Esophagus squamous epithelium (tissue), 4 donors: ENCODE results near the gene ZC3H12D.
A peak's percentile ranks its signal among the peaks of the same experiment; 100 is the strongest.

ENCODE experiments used
- CTCF ChIP-seq, 6 experiments: fragments of 450-650 bp in 4 of 6; fragments of 200-600 bp in 2 of 6; sonication (generic) in 2 of 6; IDR thresholded peaks; one replicate each; pipeline ENCODE4 v1.5.1; 2016 to 2019; ENCODE audit warnings: antibody characterized with exemption in 6 of 6, mild to moderate bottlenecking in 4 of 6, moderate library complexity in 4 of 6
- POLR2A ChIP-seq, 4 donors: fragments of 450-650 bp; IDR thresholded peaks; one replicate each; pipeline ENCODE4 v1.6.1; 2017; ENCODE audit warnings: antibody characterized with exemption in 4 of 4, mild to moderate bottlenecking in 4 of 4, moderate library complexity in 3 of 4

DNA sequence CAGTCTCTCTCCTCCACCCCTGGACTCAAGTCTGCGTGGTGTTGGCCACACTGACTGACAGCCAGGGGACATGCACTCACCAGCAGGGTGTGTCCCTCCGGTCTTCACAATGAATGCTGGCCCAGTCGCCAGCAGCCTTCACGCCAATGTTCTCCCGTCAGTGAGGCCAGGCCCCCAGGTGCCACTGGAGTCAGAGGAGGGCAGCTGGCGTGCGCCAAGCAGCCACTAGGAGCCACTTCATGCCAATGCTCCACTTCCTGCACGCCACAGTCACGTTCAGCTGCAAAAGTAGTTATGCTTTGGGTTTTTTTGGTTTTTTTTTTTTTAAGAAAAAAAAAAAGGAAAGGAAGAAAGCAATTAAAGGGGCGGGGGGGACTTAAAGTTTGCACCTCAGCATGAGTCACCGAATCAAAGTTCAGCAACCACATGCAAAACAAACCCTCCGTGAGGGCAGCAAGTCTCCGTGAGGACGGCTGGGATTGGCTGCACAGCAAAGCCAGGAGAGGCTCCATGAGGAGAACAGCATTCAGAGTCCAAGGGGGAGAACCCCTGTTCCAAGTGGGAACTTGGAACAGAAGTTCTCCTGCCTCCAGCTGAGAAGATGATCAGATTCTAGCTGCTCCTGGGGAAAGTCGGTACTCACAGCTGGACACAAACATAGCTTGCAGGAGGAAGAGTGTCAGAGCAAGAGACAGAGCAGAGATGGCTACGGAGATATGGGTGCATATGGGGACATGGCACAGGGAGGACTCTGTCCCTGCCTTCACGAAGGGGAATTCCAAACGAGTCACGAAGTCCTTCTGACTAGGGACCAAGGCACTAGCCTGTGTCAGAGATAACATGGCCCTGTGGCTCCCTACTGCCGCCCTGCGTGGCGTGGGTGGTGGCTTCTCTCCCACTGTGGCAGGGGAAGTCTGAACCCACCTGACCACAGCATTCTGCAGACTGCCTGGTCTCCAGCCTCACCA is at the start of gene ZC3H12D:
- TF ChIP-seq POLR2A (IDR thresholded peaks at IDR 0.05) (peak in 1 of 4 donors; percentile 57), CTCF (IDR thresholded peaks at IDR 0.05) (peak; percentile 18 to 47 (median 26))
